Transverse colon (tissue), 4 donors: Measurements from ENCODE around the gene GFOD1. TPM values are rescaled to one million over a fixed set of nuclear protein-coding genes. Genes with fewer than 3 reads are reported as not detected.
"Not testable (repeated sequence)": the region's sequence is repeated elsewhere in the genome, so short reads cannot be mapped to it uniquely, and the experiment has no call there.

Experiments used
- DNase-seq: peaks from one replicate; pipeline ENCODE4 v3.0.0-alpha.2; 2019
- H3K27ac ChIP-seq, 4 donors: fragments of 200-600 bp; sonication (generic); 2 replicates each; pipeline ENCODE4 v1.5.1; 2016 to 2018; ENCODE audit warnings: inconsistent platforms in 4 of 4
- H3K27me3 ChIP-seq: fragments of 200-600 bp; sonication (generic); 2 replicates; pipeline ENCODE4 v1.5.1; 2017; ENCODE audit warnings: inconsistent platforms
- H3K36me3 ChIP-seq, 4 donors: fragments of 200-600 bp; sonication (generic); 2 replicates each; pipeline ENCODE4 v1.5.1; 2017 to 2019; ENCODE audit warnings: inconsistent platforms in 4 of 4
- H3K4me1 ChIP-seq, 4 donors: fragments of 200-600 bp; sonication (generic); 2 replicates each; pipeline ENCODE4 v1.5.1; 2017 to 2020; ENCODE audit warnings: inconsistent platforms in 4 of 4
- H3K4me3 ChIP-seq, 4 donors: fragments of 200-600 bp; sonication (generic); 1 replicate in 1 of 4; 2 replicates in 3 of 4; pipeline versions ENCODE4 v1.5.1 to v1.6.1; 2017 to 2019; ENCODE audit warnings: inconsistent platforms in 4 of 4
- H3K9me3 ChIP-seq, 2 donors: fragments of 200-600 bp; sonication (generic); 2 replicates each; pipeline ENCODE4 v1.5.1; 2017 to 2019; ENCODE audit warnings: inconsistent platforms in 2 of 2
- CTCF ChIP-seq, 5 experiments: fragments of 200-600 bp in 3 of 5; fragments of 450-650 bp in 2 of 5; sonication (generic) in 3 of 5; IDR thresholded peaks; 1 replicate in 2 of 5; 2 replicates in 3 of 5; pipeline ENCODE4 v1.5.1; 2016 to 2017; ENCODE audit warnings: antibody characterized with exemption in 5 of 5, inconsistent platforms in 3 of 5, mild to moderate bottlenecking in 2 of 5, moderate library complexity in 1 of 5
- EP300 ChIP-seq: sonication (generic); formaldehyde crosslinking; IDR thresholded peaks from one replicate; pipeline ENCODE4 v1.6.1; 2017; ENCODE audit warnings: antibody characterized with exemption, low read depth
- POLR2A ChIP-seq: fragments of 450-650 bp; IDR thresholded peaks from one replicate; pipeline ENCODE4 v1.6.1; 2016; ENCODE audit warnings: antibody characterized with exemption, mild to moderate bottlenecking, moderate library complexity
- POLR2AphosphoS5 ChIP-seq, 3 donors: sonication (generic); formaldehyde crosslinking; IDR thresholded peaks; one replicate each; pipeline ENCODE4 v1.6.1; 2016; ENCODE audit warnings: antibody characterized with exemption in 3 of 3
- WGBS, 2 donors: methylation state at CpG; one replicate each; pipeline ENCODE4 v1.1.5; 2018; ENCODE audit warnings: low coverage in 1 of 2; 5-methylcytosine and 5-hydroxymethylcytosine counted together
- in situ Hi-C, 4 donors: fragments of 200-750 bp; cut with MboI; loops; one replicate each; pipeline versions ENCODE4 v1.15.0 to v1.15.1; 2017; ENCODE audit warnings: low sequenced_read_pairs in 3 of 4, low pct_ligation_motif_present in 1 of 4, low pct_unique_long_range_greater_than_20kb in 1 of 4
- intact Hi-C: fragments of 100-400 bp; cut with DNase I; formaldehyde crosslinking; loops from one replicate; pipeline ENCODE4 v1.15.1; 2023; ENCODE audit warnings: low total_unique reads
- total RNA-seq, 4 donors: library from RNA; depleted of rRNA; stranded (reverse); fragments of >200 nt; gene quantifications; one replicate each; pipeline ENCODE4 v1.1.0, GENCODE V29; 2016

GFOD1 gene
- total RNA-seq, 4 donors from 2014 or later: 8.4 to 36.7 (median 19.9) TPM

DNA sequence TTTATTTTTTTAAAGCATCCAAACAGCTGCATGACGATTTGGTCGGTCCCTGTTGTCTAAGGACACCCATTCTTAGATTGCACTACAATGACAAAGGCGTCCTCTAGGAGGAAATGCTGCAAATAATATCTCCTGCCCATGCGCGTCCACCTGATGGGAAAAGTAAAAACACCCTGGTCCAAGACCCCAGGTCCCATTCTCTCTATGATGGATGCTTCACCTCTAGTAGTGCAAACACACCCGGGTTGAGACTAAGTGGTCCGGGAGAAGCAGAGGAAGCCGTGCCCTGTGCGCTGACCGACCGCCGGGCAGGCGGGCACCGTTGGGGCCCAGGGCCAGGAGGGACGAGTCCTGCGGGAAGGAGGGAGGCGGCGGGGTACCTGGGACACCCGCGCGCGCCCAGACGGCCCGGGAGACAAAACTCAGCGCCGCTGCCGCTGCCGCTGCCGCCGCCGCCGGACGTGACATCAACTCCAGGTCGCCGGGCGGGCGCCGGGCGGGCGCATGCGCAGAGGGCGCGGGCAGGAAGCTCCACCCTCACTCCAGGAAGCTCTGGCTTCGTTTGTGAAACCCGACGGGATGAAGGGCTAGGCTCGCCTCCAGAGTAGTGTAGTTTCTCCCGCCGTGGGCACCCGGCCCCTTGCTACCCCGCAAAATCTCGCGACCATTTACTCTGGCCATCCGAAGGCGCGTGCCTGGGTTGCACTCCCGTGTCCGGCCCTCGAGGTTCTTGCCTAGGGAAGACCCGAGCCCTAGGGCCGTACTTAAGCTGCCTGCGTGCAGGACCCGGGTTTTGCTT, 159.1 kb downstream of the GFOD1 start, which contains the start of gene TBC1D7:
Gene TBC1D7, minus strand, starts transcription at position 462 of the 799 bp plus-strand sequence. CDS start 1,639 bp downstream, outside the sequence.
- TF ChIP-seq POLR2A: peak; percentile 94
- no peak for TF ChIP-seq EP300
- peak in 4 of 5 experiments; percentile 16 to 60 (median 27) for TF ChIP-seq CTCF (IDR thresholded peaks at IDR 0.05)
- TF ChIP-seq POLR2AphosphoS5 (IDR thresholded peaks at IDR 0.05): peak; percentile 83 to 97 (median 96)
- peaks cover 6 to 18% (median 13%) of the 10 kb centered on the region in 4 donors for H3K4me1 ChIP-seq
- H3K4me3 ChIP-seq: peak within 1 kb of the TSS; percentile 55 to 98 (median 78)
- in situ Hi-C loops: loop anchor here (25.0 kb wide), 3 partner anchors 209 to 734 kb away; no protein-coding TSS in a partner anchor
- peak within 1 kb of the TSS; percentile 90 to 98 (median 94) for H3K27ac ChIP-seq
- peaks cover 0 to 16% (median 0%) of the 10 kb centered on the region in 4 donors for H3K36me3 ChIP-seq
- no peaks in the 10 kb centered on the region for H3K9me3 ChIP-seq
- intact Hi-C loops: no loop called here
- DNase-seq: peak; percentile 95
- 1% methylated on average over 36 of the region's 63 CpGs; no CpG with 5 or more reads in 1 of the 2 donors for WGBS, 2 donors
- no peaks in the 10 kb centered on the region for H3K27me3 ChIP-seq

GRCh38 chr6:13327691-13328075, 159.7 kb downstream of the GFOD1 start:
- intact Hi-C loops: no loop called here
- no peaks in the 10 kb centered on the region for H3K27me3 ChIP-seq

GRCh38 chr6:13326031-13326586, 161.3 kb downstream of the GFOD1 start:
- Histone ChIP-seq H3K36me3 (peaks cover 0 to 17% (median 8%) of the 10 kb centered on the region in 4 donors), H3K4me1 (peaks cover 6 to 22% (median 13%) of the 10 kb centered on the region in 4 donors)
- H3K27me3 ChIP-seq, H3K9me3 ChIP-seq, DNase-seq, intact Hi-C loops, H3K4me3 ChIP-seq, H3K27ac ChIP-seq: not testable (repeated sequence)
- in situ Hi-C loops: loop anchor here (25.0 kb wide), 3 partner anchors 211 to 736 kb away; no protein-coding TSS in a partner anchor
- 76 to 79% methylated on average over 2 to 3 of the region's 3 CpGs for WGBS, 2 donors

More at GRCh38 chr6:13327691-13328075, 159.7 kb downstream of the GFOD1 start:
- no peak for TF ChIP-seq EP300
- TF ChIP-seq POLR2AphosphoS5 (IDR thresholded peaks at IDR 0.05): no peak
- TF ChIP-seq CTCF (IDR thresholded peaks at IDR 0.05): no peak
- H3K4me3 ChIP-seq: peak overlapping the region; percentile 55 to 98 (median 78)
- peak overlapping the region; percentile 90 to 98 (median 94) for H3K27ac ChIP-seq
- peaks cover 0 to 16% (median 0%) of the 10 kb centered on the region in 4 donors for H3K36me3 ChIP-seq
- H3K4me1 ChIP-seq: peaks cover 6 to 18% (median 13%) of the 10 kb centered on the region in 4 donors
- DNase-seq: no peak
- H3K9me3 ChIP-seq: no peaks in the 10 kb centered on the region
- whole genome bisulfite sequencing, 2 donors: 0 to 1% methylated on average over 10 of the region's 10 CpGs
- in situ Hi-C loops: loop anchor here (25.0 kb wide), 3 partner anchors 210 to 735 kb away; no protein-coding TSS in a partner anchor

DNA sequence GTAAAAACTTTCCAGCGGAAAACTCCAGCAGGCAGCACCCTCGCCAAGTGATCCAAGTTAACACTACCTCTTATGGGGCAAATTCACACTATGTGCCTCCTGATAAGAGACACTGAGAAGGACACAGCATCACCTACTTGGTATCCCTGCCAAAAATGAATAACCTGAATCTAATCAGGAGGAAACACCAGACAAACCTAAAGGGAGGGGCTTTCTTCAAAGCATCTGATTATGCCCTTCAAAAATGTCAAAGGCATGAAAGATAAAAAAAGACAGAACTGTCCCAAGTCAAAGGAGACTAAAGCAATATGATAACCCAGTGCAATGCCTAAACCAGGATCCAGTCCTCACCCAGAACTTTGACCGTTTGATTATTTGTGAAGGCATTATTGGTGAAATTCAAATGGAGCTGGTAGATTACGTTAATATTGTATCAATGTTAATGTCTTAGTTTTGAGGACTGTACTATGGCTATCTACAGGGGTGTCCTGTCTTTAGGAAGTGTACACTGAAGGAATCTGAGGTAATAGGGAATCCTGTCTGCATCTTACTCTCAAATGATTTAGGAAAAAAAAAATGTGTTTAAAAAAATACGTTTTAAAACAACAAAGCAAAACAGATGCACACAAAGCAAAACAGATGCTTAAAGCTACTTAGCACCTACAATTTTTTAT, 167.4 kb downstream of the GFOD1 start:
- intact Hi-C loops: no loop called here
- Histone ChIP-seq H3K36me3 (peaks cover 0 to 65% (median 23%) of the 10 kb centered on the region in 4 donors), H3K4me3 (no peak overlapping the region), H3K4me1 (peaks cover 0 to 3% (median 0%) of the 10 kb centered on the region in 4 donors), H3K9me3 (no peaks in the 10 kb centered on the region), H3K27me3 (no peaks in the 10 kb centered on the region), H3K27ac (no peak overlapping the region)
- no peak for DNase-seq
- 93 to 94% methylated on average over 5 of the region's 5 CpGs for WGBS, 2 donors
- no peak for TF ChIP-seq EP300
- no peak for TF ChIP-seq CTCF (IDR thresholded peaks at IDR 0.05)
- TF ChIP-seq POLR2A: no peak
- no peak for TF ChIP-seq POLR2AphosphoS5 (IDR thresholded peaks at IDR 0.05)
- in situ Hi-C loops: no loop called here
